ENCODE results near the gene RANBP2.
"Not testable (repeated sequence)": the region's sequence is repeated elsewhere in the genome, so short reads cannot be mapped to it uniquely, and the experiment has no call there.

Gene RANBP2

DNA sequence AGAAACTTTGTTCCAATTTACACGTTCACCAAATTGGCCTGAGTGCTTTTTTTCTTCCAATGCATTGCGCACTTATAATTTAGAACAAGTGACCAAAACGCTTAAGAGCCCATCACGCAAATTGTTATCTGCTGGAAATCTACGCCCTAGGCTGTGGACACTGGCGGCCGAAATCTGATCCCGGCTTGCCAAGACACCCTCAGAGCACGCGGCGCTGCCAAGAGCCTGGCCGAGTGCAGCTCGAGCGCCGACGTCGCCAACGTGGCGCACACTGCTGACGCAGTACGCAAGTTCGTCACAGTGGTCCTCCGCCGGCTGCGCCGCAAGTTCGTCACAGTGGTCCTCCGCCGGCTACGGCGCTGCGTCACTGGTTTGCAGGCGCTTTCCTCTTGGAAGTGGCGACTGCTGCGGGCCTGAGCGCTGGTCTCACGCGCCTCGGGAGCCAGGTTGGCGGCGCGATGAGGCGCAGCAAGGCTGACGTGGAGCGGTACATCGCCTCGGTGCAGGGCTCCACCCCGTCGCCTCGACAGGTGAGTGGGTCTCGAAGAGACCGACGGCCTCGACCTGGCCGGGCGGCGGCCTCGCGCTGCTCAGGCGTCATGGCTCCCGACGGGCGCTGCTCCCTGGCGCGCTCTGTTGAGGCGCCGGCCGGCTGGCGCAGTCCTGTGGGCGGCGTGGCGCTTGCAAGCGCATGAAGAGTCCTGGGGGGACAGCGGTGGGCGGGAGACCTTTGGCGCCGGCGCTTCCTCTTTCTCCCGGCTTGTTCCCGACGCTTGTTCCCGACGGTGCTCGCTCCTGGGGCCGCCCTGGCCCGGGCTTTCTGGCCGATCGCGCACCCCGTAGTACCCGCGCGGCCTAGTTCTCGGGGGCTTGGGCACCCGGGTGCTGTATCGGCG, at the start of gene RANBP2:
Gene RANBP2 (plus strand): TSS at position 334 of the 896 bp plus-strand sequence. CDS start 125 bp downstream, at position 459.
- H3K36me3 ChIP-seq (ENCODE audit: low read depth) = no peaks in the 10 kb centered on the region
- peak within 1 kb of the TSS; percentile 56 for H3K27ac ChIP-seq (ENCODE audit: poor library complexity, severe bottlenecking)
- TF ChIP-seq, protein P1, sequence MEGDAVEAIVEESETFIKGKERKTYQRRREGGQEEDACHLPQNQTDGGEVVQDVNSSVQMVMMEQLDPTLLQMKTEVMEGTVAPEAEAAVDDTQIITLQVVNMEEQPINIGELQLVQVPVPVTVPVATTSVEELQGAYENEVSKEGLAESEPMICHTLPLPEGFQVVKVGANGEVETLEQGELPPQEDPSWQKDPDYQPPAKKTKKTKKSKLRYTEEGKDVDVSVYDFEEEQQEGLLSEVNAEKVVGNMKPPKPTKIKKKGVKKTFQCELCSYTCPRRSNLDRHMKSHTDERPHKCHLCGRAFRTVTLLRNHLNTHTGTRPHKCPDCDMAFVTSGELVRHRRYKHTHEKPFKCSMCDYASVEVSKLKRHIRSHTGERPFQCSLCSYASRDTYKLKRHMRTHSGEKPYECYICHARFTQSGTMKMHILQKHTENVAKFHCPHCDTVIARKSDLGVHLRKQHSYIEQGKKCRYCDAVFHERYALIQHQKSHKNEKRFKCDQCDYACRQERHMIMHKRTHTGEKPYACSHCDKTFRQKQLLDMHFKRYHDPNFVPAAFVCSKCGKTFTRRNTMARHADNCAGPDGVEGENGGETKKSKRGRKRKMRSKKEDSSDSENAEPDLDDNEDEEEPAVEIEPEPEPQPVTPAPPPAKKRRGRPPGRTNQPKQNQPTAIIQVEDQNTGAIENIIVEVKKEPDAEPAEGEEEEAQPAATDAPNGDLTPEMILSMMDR (IDR thresholded peaks at IDR 0.05; ENCODE audit: poor library complexity, severe bottlenecking) = no peak
- DNase-seq (ENCODE audit: low spot score) = peak; percentile 95
- H3K9me3 ChIP-seq (ENCODE audit: severe bottlenecking) = no peaks in the 10 kb centered on the region
- peak within 1 kb of the TSS; percentile 69 for H3K4me3 ChIP-seq (ENCODE audit: severe bottlenecking)
- H3K4me1 ChIP-seq (ENCODE audit: insufficient read depth, poor library complexity, severe bottlenecking) = peaks cover 6% of the 10 kb centered on the region
- ATAC-seq (ENCODE audit: low read depth) = peak; percentile 95
- H3K27me3 ChIP-seq (ENCODE audit: insufficient read depth, poor library complexity, severe bottlenecking) = no peaks in the 10 kb centered on the region

DNA sequence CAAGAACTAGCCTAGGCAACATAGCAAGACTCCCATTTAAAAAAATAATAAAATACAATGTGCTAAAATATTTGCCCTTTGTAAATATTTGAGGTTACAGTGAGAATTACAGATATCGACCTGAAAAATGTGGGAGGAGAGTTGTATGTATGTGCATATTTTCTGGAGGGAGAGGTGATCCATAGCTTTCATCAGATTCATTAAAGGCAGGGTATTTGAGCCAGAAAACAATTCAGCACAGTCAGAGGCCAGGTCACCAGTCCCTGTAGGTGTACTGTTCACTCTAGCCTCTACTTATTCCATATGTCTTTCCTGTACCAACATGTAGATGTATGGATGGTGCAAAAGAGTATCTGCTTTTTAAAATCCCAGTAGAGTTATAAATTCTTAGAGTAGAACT, 49.0 kb upstream of the RANBP2 start:
- DNase-seq (ENCODE audit: low spot score); H3K4me3 ChIP-seq (ENCODE audit: severe bottlenecking); H3K36me3 ChIP-seq (ENCODE audit: low read depth); H3K27me3 ChIP-seq (ENCODE audit: insufficient read depth, poor library complexity, severe bottlenecking); H3K9me3 ChIP-seq (ENCODE audit: severe bottlenecking); ATAC-seq (ENCODE audit: low read depth); H3K4me1 ChIP-seq (ENCODE audit: insufficient read depth, poor library complexity, severe bottlenecking); H3K27ac ChIP-seq (ENCODE audit: poor library complexity, severe bottlenecking): not testable (repeated sequence)

DNA sequence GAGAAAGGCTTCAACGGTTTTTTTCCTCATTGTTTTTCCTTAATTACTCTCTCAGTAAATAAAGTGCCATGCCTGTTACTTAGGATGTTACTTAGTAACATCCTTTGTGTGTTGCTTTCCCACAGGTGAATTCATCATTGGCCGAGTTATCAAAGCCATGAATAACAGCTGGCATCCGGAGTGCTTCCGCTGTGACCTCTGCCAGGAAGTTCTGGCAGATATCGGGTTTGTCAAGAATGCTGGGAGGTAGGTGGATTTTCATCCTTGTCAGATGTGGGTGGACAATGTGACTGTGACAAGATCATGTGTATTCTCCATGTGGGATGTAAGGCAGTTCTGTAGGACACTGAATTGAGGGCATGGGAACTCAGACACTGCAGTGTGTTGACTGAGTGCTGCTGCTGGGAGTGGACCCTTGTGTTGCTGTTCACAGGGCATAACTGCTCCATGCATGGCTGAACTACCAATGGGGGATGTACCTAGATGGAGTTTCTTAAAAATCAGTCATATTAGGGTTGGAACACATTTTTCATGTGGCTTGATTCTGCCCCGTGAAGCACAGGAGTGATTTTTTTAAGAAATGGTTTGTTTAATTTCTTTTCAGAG, 47.0 kb upstream of the RANBP2 start:
- not testable (repeated sequence) for H3K4me1 ChIP-seq (ENCODE audit: insufficient read depth, poor library complexity, severe bottlenecking); H3K36me3 ChIP-seq (ENCODE audit: low read depth); H3K27ac ChIP-seq (ENCODE audit: poor library complexity, severe bottlenecking); DNase-seq (ENCODE audit: low spot score); H3K4me3 ChIP-seq (ENCODE audit: severe bottlenecking); H3K27me3 ChIP-seq (ENCODE audit: insufficient read depth, poor library complexity, severe bottlenecking); H3K9me3 ChIP-seq (ENCODE audit: severe bottlenecking)
- ATAC-seq (ENCODE audit: low read depth) = peak; percentile 29; the same call in 2 of the 3 replicates

GRCh38 chr2:108676522-108676921, 42.8 kb upstream of the RANBP2 start:
- not testable (repeated sequence) for H3K27ac ChIP-seq (ENCODE audit: poor library complexity, severe bottlenecking); DNase-seq (ENCODE audit: low spot score); H3K27me3 ChIP-seq (ENCODE audit: insufficient read depth, poor library complexity, severe bottlenecking); H3K4me3 ChIP-seq (ENCODE audit: severe bottlenecking); H3K9me3 ChIP-seq (ENCODE audit: severe bottlenecking); H3K36me3 ChIP-seq (ENCODE audit: low read depth); H3K4me1 ChIP-seq (ENCODE audit: insufficient read depth, poor library complexity, severe bottlenecking); ATAC-seq (ENCODE audit: low read depth)

- H3K9me3 ChIP-seq (ENCODE audit: severe bottlenecking); H3K4me1 ChIP-seq (ENCODE audit: insufficient read depth, poor library complexity, severe bottlenecking); H3K27me3 ChIP-seq (ENCODE audit: insufficient read depth, poor library complexity, severe bottlenecking); ATAC-seq (ENCODE audit: low read depth); H3K4me3 ChIP-seq (ENCODE audit: severe bottlenecking); H3K36me3 ChIP-seq (ENCODE audit: low read depth); DNase-seq (ENCODE audit: low spot score): not testable (repeated sequence)
- H3K27ac ChIP-seq (ENCODE audit: poor library complexity, severe bottlenecking) = peak overlapping the region; percentile 71
Observed at GRCh38 chr2:108677239-108677744, 42.0 kb upstream of the RANBP2 start.

- Histone ChIP-seq H3K36me3 (ENCODE audit: low read depth) (peaks cover 17% of the 10 kb centered on the region; the same call in 1 of the 2 replicates), H3K27ac (ENCODE audit: poor library complexity, severe bottlenecking) (peak overlapping the region; percentile 71)
- not testable (repeated sequence) for DNase-seq (ENCODE audit: low spot score); H3K4me3 ChIP-seq (ENCODE audit: severe bottlenecking); H3K27me3 ChIP-seq (ENCODE audit: insufficient read depth, poor library complexity, severe bottlenecking); H3K4me1 ChIP-seq (ENCODE audit: insufficient read depth, poor library complexity, severe bottlenecking); H3K9me3 ChIP-seq (ENCODE audit: severe bottlenecking)
- peak; percentile 93 for ATAC-seq (ENCODE audit: low read depth)
Observed at GRCh38 chr2:108678198-108678651, 41.1 kb upstream of the RANBP2 start.

DNA sequence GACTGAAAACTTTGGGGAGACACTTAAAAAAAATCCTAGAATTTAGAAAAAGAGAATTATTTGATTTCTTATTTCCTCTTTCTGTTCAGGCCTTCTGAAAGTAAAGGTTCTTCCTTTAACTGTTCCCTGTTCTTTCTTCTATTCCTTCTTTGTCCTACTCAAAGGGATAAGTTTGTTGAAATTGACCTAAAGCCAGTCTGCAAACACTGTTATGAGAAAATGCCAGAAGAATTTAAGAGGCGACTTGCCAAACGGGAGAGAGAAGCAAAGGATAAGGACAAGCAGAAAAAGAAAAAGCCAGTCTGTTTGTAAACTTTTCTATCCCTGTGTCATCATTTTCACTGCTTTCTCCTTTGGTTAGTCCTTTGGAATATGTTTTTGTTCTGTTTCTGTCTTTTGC, 38.5 kb upstream of the RANBP2 start:
- H3K27ac ChIP-seq (ENCODE audit: poor library complexity, severe bottlenecking); H3K9me3 ChIP-seq (ENCODE audit: severe bottlenecking); H3K4me3 ChIP-seq (ENCODE audit: severe bottlenecking); H3K4me1 ChIP-seq (ENCODE audit: insufficient read depth, poor library complexity, severe bottlenecking); H3K27me3 ChIP-seq (ENCODE audit: insufficient read depth, poor library complexity, severe bottlenecking); ATAC-seq (ENCODE audit: low read depth); DNase-seq (ENCODE audit: low spot score): not testable (repeated sequence)
- peaks cover 29% of the 10 kb centered on the region for H3K36me3 ChIP-seq (ENCODE audit: low read depth)

DNA sequence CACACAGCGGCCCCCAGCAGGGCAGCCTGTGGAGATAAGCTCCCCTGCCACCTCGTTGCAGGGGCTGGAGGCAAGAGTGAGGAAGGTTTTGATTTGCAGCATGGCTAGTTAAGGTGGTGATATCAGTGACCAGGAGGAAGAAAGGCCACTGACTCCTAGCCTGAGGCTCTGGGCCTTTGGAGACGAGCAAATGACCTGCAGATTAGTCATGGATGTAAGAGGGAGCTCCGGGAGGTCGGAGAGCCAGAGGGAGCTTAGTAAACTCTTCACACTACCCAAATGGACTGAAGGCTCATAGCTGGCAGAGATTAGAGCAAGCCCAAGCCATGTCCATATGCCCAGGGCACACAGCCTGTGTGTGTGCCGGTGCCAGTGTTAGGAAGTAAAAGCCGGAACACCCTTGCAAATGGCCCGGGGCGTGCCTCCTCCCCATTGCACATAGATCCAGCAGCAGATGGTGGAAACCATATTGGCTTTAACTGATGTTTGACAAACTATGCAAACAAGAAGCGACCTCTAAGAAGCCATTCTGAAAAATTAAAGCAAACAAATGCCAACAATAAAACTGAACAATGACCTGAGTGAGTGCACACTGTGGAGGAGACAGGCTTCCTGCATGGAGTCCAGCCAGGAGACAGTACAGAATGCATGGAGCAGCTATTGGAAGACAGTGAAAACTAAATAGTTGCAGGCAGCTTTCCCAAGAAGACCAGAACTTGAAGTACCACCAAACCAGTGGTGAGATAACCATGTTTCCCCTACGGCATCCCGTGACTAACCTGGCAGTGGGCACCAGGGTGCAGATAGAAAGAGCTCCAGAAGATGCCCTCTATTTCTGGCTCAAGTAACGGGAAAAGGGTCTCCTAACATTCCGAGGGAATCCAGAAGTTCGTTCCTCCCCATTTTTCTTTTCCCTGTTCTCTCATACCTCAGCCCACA, 30.2 kb upstream of the RANBP2 start:
- H3K36me3 ChIP-seq (ENCODE audit: low read depth); H3K4me3 ChIP-seq (ENCODE audit: severe bottlenecking); H3K27ac ChIP-seq (ENCODE audit: poor library complexity, severe bottlenecking); H3K27me3 ChIP-seq (ENCODE audit: insufficient read depth, poor library complexity, severe bottlenecking); H3K9me3 ChIP-seq (ENCODE audit: severe bottlenecking); H3K4me1 ChIP-seq (ENCODE audit: insufficient read depth, poor library complexity, severe bottlenecking); DNase-seq (ENCODE audit: low spot score): not testable (repeated sequence)
- ATAC-seq (ENCODE audit: low read depth) = peak; percentile 80
